ENCODE results near the gene PPIB. TPM values are rescaled to one million over a fixed set of nuclear protein-coding genes. Genes with fewer than 3 reads are reported as not detected.
"Not testable (repeated sequence)": the region's sequence is repeated elsewhere in the genome, so short reads cannot be mapped to it uniquely, and the experiment has no call there.

Gene PPIB
- total and polyA plus RNA-seq, 4 donors, result 379 to 768 (median 632) TPM

DNA sequence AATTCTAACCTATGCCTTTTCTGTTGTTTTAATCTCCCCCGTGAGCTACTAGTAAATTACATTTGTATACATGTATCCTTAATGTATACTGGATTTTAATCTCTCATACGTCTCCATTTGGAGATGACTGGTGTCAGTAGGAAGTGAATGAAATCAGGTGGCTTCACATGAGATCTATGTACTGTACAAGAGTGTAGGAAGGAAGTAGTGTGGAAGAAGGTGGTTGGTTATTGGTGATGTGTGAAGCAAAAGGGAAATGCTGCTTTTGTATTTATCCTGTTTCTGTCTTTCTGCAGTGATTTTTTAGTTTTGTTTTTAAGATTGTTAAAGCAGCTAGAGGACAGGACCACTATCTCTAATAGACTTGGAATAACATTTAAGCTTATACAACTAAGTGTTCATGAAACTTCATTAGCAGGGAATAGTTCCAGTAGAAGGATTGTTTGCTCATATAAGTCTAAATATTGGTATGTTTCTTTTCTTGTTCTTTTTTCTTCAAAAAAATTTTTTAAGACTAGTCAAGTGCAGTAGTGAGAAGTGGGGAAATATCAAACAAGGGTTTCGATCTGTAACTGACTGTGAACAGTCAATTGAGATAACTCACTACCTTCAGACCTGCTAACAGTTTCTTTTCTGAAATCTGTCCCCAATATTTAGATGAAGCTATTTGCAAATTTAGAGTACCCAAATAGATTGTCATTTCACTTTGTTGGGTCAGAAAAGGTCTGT lies 51.7 kb downstream of the PPIB start:
- Histone ChIP-seq H3K9me3 (ENCODE audit: control insufficient read depth in 4 of 4, low read length in 3 of 4) (no peaks in the 10 kb centered on the region), H3K4me1 (ENCODE audit: control insufficient read depth in 4 of 4, insufficient read depth in 4 of 4, low read length in 3 of 4) (peaks cover 19 to 73% (median 60%) of the 10 kb centered on the region in 4 donors), H3K27ac (ENCODE audit: low read depth in 1 of 2, low read length in 2 of 2) (peak overlapping the region; percentile 26 to 57)

DNA sequence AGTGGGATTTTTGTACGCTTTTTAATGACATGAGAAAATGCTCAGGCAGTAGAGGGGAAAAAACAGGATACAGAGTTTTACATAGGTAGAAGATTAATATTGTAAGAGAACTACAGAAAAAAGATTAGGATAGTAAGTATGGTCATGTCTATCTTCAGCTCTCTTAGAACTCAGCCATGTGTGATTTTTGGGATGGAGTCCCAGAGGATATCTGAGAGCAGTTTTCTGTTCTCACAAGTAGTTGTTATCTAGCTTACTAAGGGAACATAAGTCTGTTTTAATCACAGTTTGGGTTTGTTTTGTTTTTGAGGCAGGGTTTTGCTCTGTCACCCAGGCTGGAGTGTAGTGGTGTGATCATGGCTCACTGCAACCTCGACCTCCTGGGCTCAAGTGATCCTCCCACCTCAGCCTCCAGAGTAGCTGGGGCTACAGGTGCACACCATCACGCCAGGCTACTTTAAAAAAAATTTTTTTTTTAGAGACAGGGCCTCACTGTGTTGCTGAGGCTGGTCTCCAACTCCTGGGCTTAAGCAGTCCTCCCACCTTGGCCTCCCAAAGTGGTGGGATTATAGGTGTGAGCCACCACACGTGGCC lies 52.6 kb downstream of the PPIB start:
- WGBS, result 91% methylated on average over 4 of the region's 4 CpGs
- H3K27me3 ChIP-seq (ENCODE audit: control insufficient read depth in 4 of 4, insufficient read depth in 4 of 4, low read length in 3 of 4); H3K4me3 ChIP-seq (ENCODE audit: low read depth in 1 of 3, low read length in 3 of 3); DNase-seq (ENCODE audit: low spot score); H3K9me3 ChIP-seq (ENCODE audit: control insufficient read depth in 4 of 4, low read length in 3 of 4); H3K9ac ChIP-seq (ENCODE audit: low read depth in 1 of 2, low read length in 2 of 2): not testable (repeated sequence)
- H3K4me1 ChIP-seq (ENCODE audit: control insufficient read depth in 4 of 4, insufficient read depth in 4 of 4, low read length in 3 of 4), result peaks cover 20 to 77% (median 67%) of the 10 kb centered on the region in 4 donors
- H3K27ac ChIP-seq (ENCODE audit: low read depth in 1 of 2, low read length in 2 of 2), result peak overlapping the region in 1 of 2 donors; percentile 6
- peaks cover 0 to 12% (median 8%) of the 10 kb centered on the region in 4 donors for H3K36me3 ChIP-seq (ENCODE audit: control insufficient read depth in 4 of 4, insufficient read depth in 3 of 4, low read depth in 1 of 4, low read length in 3 of 4)

More for the DNA sequence above, 51.7 kb downstream of the PPIB start:
- no peak for DNase-seq (ENCODE audit: low spot score)
- TF ChIP-seq, protein P1, sequence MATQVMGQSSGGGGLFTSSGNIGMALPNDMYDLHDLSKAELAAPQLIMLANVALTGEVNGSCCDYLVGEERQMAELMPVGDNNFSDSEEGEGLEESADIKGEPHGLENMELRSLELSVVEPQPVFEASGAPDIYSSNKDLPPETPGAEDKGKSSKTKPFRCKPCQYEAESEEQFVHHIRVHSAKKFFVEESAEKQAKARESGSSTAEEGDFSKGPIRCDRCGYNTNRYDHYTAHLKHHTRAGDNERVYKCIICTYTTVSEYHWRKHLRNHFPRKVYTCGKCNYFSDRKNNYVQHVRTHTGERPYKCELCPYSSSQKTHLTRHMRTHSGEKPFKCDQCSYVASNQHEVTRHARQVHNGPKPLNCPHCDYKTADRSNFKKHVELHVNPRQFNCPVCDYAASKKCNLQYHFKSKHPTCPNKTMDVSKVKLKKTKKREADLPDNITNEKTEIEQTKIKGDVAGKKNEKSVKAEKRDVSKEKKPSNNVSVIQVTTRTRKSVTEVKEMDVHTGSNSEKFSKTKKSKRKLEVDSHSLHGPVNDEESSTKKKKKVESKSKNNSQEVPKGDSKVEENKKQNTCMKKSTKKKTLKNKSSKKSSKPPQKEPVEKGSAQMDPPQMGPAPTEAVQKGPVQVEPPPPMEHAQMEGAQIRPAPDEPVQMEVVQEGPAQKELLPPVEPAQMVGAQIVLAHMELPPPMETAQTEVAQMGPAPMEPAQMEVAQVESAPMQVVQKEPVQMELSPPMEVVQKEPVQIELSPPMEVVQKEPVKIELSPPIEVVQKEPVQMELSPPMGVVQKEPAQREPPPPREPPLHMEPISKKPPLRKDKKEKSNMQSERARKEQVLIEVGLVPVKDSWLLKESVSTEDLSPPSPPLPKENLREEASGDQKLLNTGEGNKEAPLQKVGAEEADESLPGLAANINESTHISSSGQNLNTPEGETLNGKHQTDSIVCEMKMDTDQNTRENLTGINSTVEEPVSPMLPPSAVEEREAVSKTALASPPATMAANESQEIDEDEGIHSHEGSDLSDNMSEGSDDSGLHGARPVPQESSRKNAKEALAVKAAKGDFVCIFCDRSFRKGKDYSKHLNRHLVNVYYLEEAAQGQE (IDR thresholded peaks at IDR 0.05), result no peak
- no peak for TF ChIP-seq TAF1 (conservative IDR thresholded peaks at IDR 0.05)
- TF ChIP-seq, protein P2, sequence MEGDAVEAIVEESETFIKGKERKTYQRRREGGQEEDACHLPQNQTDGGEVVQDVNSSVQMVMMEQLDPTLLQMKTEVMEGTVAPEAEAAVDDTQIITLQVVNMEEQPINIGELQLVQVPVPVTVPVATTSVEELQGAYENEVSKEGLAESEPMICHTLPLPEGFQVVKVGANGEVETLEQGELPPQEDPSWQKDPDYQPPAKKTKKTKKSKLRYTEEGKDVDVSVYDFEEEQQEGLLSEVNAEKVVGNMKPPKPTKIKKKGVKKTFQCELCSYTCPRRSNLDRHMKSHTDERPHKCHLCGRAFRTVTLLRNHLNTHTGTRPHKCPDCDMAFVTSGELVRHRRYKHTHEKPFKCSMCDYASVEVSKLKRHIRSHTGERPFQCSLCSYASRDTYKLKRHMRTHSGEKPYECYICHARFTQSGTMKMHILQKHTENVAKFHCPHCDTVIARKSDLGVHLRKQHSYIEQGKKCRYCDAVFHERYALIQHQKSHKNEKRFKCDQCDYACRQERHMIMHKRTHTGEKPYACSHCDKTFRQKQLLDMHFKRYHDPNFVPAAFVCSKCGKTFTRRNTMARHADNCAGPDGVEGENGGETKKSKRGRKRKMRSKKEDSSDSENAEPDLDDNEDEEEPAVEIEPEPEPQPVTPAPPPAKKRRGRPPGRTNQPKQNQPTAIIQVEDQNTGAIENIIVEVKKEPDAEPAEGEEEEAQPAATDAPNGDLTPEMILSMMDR (IDR thresholded peaks at IDR 0.05; ENCODE audit: low read depth, low read length, missing input control), result no peak
- TF ChIP-seq JUND (IDR thresholded peaks at IDR 0.05), result no peak
- WGBS, result 62% methylated on average over 3 of the region's 3 CpGs
- Histone ChIP-seq H3K27me3 (ENCODE audit: control insufficient read depth in 4 of 4, insufficient read depth in 4 of 4, low read length in 3 of 4) (no peaks in the 10 kb centered on the region), H3K9ac (ENCODE audit: low read depth in 1 of 2, low read length in 2 of 2) (no peak overlapping the region), H3K4me3 (ENCODE audit: low read depth in 1 of 3, low read length in 3 of 3) (no peak overlapping the region), H3K36me3 (ENCODE audit: control insufficient read depth in 4 of 4, insufficient read depth in 3 of 4, low read depth in 1 of 4, low read length in 3 of 4) (peaks cover 2 to 15% (median 11%) of the 10 kb centered on the region in 4 donors)

DNA sequence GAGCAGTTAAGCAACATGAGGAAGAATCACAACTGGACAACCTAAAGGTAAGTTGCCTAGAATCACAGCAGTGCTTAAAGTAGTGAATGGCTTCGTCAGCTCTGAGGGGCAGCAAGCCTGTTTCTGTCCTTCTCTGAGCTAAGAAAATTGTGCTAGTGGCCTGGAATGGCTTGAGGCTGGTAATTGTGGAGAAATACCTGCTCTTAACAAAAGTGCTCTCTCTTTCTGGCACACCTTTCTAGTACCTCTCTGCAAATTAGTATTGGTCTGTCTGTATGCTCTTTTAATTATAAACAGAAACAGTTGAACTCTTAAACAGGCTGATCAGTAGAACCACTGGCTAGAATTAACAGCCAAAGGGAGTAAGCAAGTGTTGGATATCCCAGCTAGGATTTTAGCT lies 55.5 kb downstream of the PPIB start:
- Histone ChIP-seq H3K9ac (ENCODE audit: low read depth in 1 of 2, low read length in 2 of 2) (no peak overlapping the region), H3K4me3 (ENCODE audit: low read depth in 1 of 3, low read length in 3 of 3) (no peak overlapping the region), H3K27me3 (ENCODE audit: control insufficient read depth in 4 of 4, insufficient read depth in 4 of 4, low read length in 3 of 4) (no peaks in the 10 kb centered on the region), H3K4me1 (ENCODE audit: control insufficient read depth in 4 of 4, insufficient read depth in 4 of 4, low read length in 3 of 4) (peaks cover 23 to 63% (median 58%) of the 10 kb centered on the region in 4 donors), H3K27ac (ENCODE audit: low read depth in 1 of 2, low read length in 2 of 2) (peak overlapping the region; percentile 52 to 66), H3K9me3 (ENCODE audit: control insufficient read depth in 4 of 4, low read length in 3 of 4) (no peaks in the 10 kb centered on the region), H3K36me3 (ENCODE audit: control insufficient read depth in 4 of 4, insufficient read depth in 3 of 4, low read depth in 1 of 4, low read length in 3 of 4) (no peaks in the 10 kb centered on the region)
- DNase-seq (ENCODE audit: low spot score), result no peak
- TF ChIP-seq, protein P1 (IDR thresholded peaks at IDR 0.05), result no peak
- TF ChIP-seq, protein P2 (IDR thresholded peaks at IDR 0.05; ENCODE audit: low read depth, low read length, missing input control), result no peak
- TF ChIP-seq FOXA2 (IDR thresholded peaks at IDR 0.05), result no peak
- no peak for TF ChIP-seq RAD21 (IDR thresholded peaks at IDR 0.05)
- no peak for TF ChIP-seq NR2F2 (IDR thresholded peaks at IDR 0.05)
- TF ChIP-seq, protein P3, sequence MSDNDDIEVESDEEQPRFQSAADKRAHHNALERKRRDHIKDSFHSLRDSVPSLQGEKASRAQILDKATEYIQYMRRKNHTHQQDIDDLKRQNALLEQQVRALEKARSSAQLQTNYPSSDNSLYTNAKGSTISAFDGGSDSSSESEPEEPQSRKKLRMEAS (IDR thresholded peaks at IDR 0.05), result no peak
- no peak for TF ChIP-seq HNF4A (conservative IDR thresholded peaks at IDR 0.05)
- no peak for TF ChIP-seq GABPA (IDR thresholded peaks at IDR 0.05 in 1 of 2, conservative IDR thresholded peaks at IDR 0.05 in 1 of 2)
- no peak for TF ChIP-seq YY1 (IDR thresholded peaks at IDR 0.05)
- no peak for TF ChIP-seq TAF1 (conservative IDR thresholded peaks at IDR 0.05)
- WGBS, result 92% methylated on average over 1 of the region's 1 CpG
